NCI-H128 (cell line): ENCODE results near the gene GRK1.

Experiments used
- DNase-seq: peaks from one replicate; lab custom pipeline; 2025; ENCODE audit not compliant: unreplicated experiment; lab: John Stamatoyannopoulos, UW

The GRK1 gene

GRCh38 chr13:113728571-113729054 lies 61.6 kb downstream of the GRK1 start:
- DNase-seq: no peak

GRCh38 chr13:113729187-113730019 lies 62.4 kb downstream of the GRK1 start:
- DNase-seq: no peak

GRCh38 chr13:113730258-113730691 lies 63.3 kb downstream of the GRK1 start:
- no peak for DNase-seq

- no peak for DNase-seq
Measured at GRCh38 chr13:113730831-113731191, 63.8 kb downstream of the GRK1 start.

- no peak for DNase-seq
Measured at GRCh38 chr13:113731192-113732175, 64.5 kb downstream of the GRK1 start.

GRCh38 chr13:113732176-113732960 lies 65.3 kb downstream of the GRK1 start:
- DNase-seq: no peak

GRCh38 chr13:113732961-113733950 lies 66.2 kb downstream of the GRK1 start:
- no peak for DNase-seq

GRCh38 chr13:113734099-113734825 lies 67.2 kb downstream of the GRK1 start:
- no peak for DNase-seq

- no peak for DNase-seq
Measured at GRCh38 chr13:113734826-113735125, 67.8 kb downstream of the GRK1 start.

GRCh38 chr13:113735194-113735593 lies 68.2 kb downstream of the GRK1 start:
- DNase-seq: no peak

GRCh38 chr13:113735750-113736149 lies 68.7 kb downstream of the GRK1 start:
- DNase-seq: no peak

- DNase-seq: no peak
Measured at GRCh38 chr13:113736258-113736731, 69.3 kb downstream of the GRK1 start.

- DNase-seq: no peak
Measured at GRCh38 chr13:113737803-113738202, 70.8 kb downstream of the GRK1 start.

- no peak for DNase-seq
Measured at GRCh38 chr13:113739527-113740285, 72.7 kb downstream of the GRK1 start.

- no peak for DNase-seq
Measured at GRCh38 chr13:113740286-113740556, 73.2 kb downstream of the GRK1 start.

GRCh38 chr13:113740661-113741060 lies 73.6 kb downstream of the GRK1 start:
- DNase-seq: no peak

- DNase-seq: no peak
Measured at GRCh38 chr13:113741191-113741668, 74.2 kb downstream of the GRK1 start.

- DNase-seq: no peak
Measured at GRCh38 chr13:113742000-113742441, 75.0 kb downstream of the GRK1 start.
